B cell (primary cell): Measurements from ENCODE around the gene CTDSPL2. TPM values are rescaled to one million over a fixed set of nuclear protein-coding genes. Genes with fewer than 3 reads are reported as not detected.
A peak's percentile ranks its signal among the peaks of the same experiment; 100 is the strongest.

Source experiments
- ATAC-seq: fragments of 200-7000 bp; cut with Tn5 transposase; one replicate; pipeline ENCODE4 v1.10.0; 2021; ENCODE audit warnings: low read depth, mild to moderate bottlenecking, moderate number of reproducible peaks, moderate library complexity
- CTCF ChIA-PET: fragments of 350-600 bp; sonication (Branson Sonifier 250); formaldehyde crosslinking; loops from one replicate; lab custom pipeline; 2021; ENCODE audit warnings: antibody characterized with exemption, inconsistent platforms; lab: Charles Lee
- POLR2A ChIA-PET: fragments of 350-600 bp; sonication (Branson Sonifier 250); formaldehyde crosslinking; loops from one replicate; lab custom pipeline; 2021; ENCODE audit warnings: antibody characterized with exemption; lab: Charles Lee
- DNase-seq: peaks from one replicate; pipeline ENCODE4 v3.0.0; 2013
- H2AFZ ChIP-seq: 2 replicates; pipeline ENCODE4 v1.6.1; 2012; ENCODE audit warnings: mild to moderate bottlenecking, low read depth, low read length; ENCODE audit not compliant: insufficient read depth, poor library complexity, severe bottlenecking
- H3K27ac ChIP-seq, 2 donors: 1 replicate in 1 of 2; 2 replicates in 1 of 2; pipeline ENCODE4 v1.5.1; 2012 to 2013; ENCODE audit warnings: low read length in 2 of 2, mild to moderate bottlenecking in 2 of 2, moderate library complexity in 1 of 2
- H3K27me3 ChIP-seq, 4 experiments: fragments of 200-600 bp in 1 of 4; sonication (generic) in 1 of 4; replicated peaks in 1 of 4; 1 replicate in 2 of 4; 2 replicates in 2 of 4; pipeline versions ENCODE4 v1.6.1 to v1.7.0; 2013 to 2016; ENCODE audit warnings: low read length in 3 of 4, mild to moderate bottlenecking in 2 of 4, mixed read lengths in 1 of 4, moderate library complexity in 1 of 4; ENCODE audit not compliant: insufficient read depth in 4 of 4, control insufficient read depth in 3 of 4; ENCODE audit errors: control extremely low read depth in 1 of 4
- H3K36me3 ChIP-seq, 2 experiments: replicated peaks in 1 of 2; 1 replicate in 1 of 2; 2 replicates in 1 of 2; pipeline versions ENCODE4 v1.6.1 to v1.7.1; 2013; ENCODE audit warnings: low read length in 1 of 2; ENCODE audit not compliant: insufficient read depth in 2 of 2, control insufficient read depth in 1 of 2; ENCODE audit errors: control extremely low read depth in 1 of 2, extremely low read depth in 1 of 2
- H3K4me1 ChIP-seq, 2 donors: fragments of 200-600 bp in 1 of 2; sonication (generic) in 1 of 2; 1 replicate in 1 of 2; 2 replicates in 1 of 2; pipeline versions ENCODE4 v1.5.1 to v1.6.1; 2013 to 2017; ENCODE audit warnings: low read length in 2 of 2; ENCODE audit not compliant: control insufficient read depth in 2 of 2, insufficient read depth in 2 of 2
- H3K4me2 ChIP-seq: replicated peaks from 2 replicates; pipeline ENCODE3; 2012; ENCODE audit warnings: mild to moderate bottlenecking, low read depth, low read length; ENCODE audit not compliant: poor library complexity, severe bottlenecking
- H3K4me3 ChIP-seq, 5 experiments: fragments of 200-600 bp in 1 of 5; sonication (generic) in 1 of 5; 1 replicate in 3 of 5; 2 replicates in 2 of 5; pipeline versions ENCODE4 v1.5.1 to v1.7.0; 2011 to 2016; ENCODE audit warnings: low read length in 4 of 5, mild to moderate bottlenecking in 4 of 5, low read depth in 2 of 5, control low read depth in 1 of 5, moderate library complexity in 1 of 5; ENCODE audit not compliant: insufficient read depth in 1 of 5; ENCODE audit errors: control extremely low read depth in 1 of 5, extremely low read depth in 1 of 5
- H3K79me2 ChIP-seq: fragments of 200-600 bp; sonication (generic); one replicate; pipeline ENCODE4 v1.6.0; 2016; ENCODE audit warnings: low read length; ENCODE audit not compliant: control insufficient read depth, insufficient read depth
- H3K9ac ChIP-seq: fragments of 200-600 bp; sonication (generic); 2 replicates; pipeline ENCODE4 v1.6.1; 2017; ENCODE audit warnings: mild to moderate bottlenecking, low read length, moderate library complexity
- H3K9me3 ChIP-seq, 3 donors: one replicate each; pipeline versions ENCODE4 v1.6.1 to v1.7.1; 2013; ENCODE audit warnings: low read length in 2 of 3; ENCODE audit not compliant: control insufficient read depth in 2 of 3, insufficient read depth in 1 of 3; ENCODE audit errors: control extremely low read depth in 1 of 3
- H4K20me1 ChIP-seq: 2 replicates; pipeline ENCODE4 v1.6.0; 2012; ENCODE audit warnings: mild to moderate bottlenecking, low read length; ENCODE audit not compliant: insufficient read depth, control insufficient read depth, poor library complexity, severe bottlenecking
- H3K27ac Mint-ChIP-seq: one replicate; pipeline ENCODE4 v1.8.0; 2021; ENCODE audit warnings: mixed read lengths
- H3K27me3 Mint-ChIP-seq: one replicate; pipeline ENCODE4 v1.8.0; 2021; ENCODE audit warnings: mixed read lengths
- H3K4me1 Mint-ChIP-seq: one replicate; pipeline ENCODE4 v1.8.0; 2021; ENCODE audit warnings: mixed read lengths
- H3K4me3 Mint-ChIP-seq: one replicate; pipeline ENCODE4 v1.8.0; 2021; ENCODE audit warnings: mixed read lengths
- H3K9me3 Mint-ChIP-seq: one replicate; pipeline ENCODE4 v1.8.0; 2022; ENCODE audit warnings: mixed read lengths; ENCODE audit not compliant: insufficient read depth
- CTCF ChIP-seq: fragments of 200-600 bp; IDR thresholded peaks from one replicate; pipeline ENCODE4 v1.8.0; 2022; ENCODE audit warnings: antibody characterized with exemption, mild to moderate bottlenecking
- EZH2 ChIP-seq: IDR thresholded peaks from 2 replicates; pipeline ENCODE4 v1.6.1; 2012; ENCODE audit warnings: borderline replicate concordance, low read depth, mild to moderate bottlenecking, moderate library complexity, low read length; ENCODE audit not compliant: insufficient read depth, poor library complexity, severe bottlenecking
- WGBS: methylation state at CpG from one replicate; pipeline ENCODE4 v1.1.5; 2013; ENCODE audit warnings: missing lambda C conversion rate; ENCODE audit not compliant: insufficient coverage; 5-methylcytosine and 5-hydroxymethylcytosine counted together
- intact Hi-C: fragments of 100-400 bp; cut with micrococcal nuclease; formaldehyde crosslinking; loops from one replicate; pipeline ENCODE4 v1.10.0; 2022
- polyA plus RNA-seq: library from polyadenylated mRNA; depleted of rRNA; stranded (reverse); fragments of >200 nt; gene quantifications from 2 replicates; pipeline ENCODE4 v1.2.3, GENCODE V29; 2012
- total RNA-seq, 2 donors: library from RNA; stranded (reverse); fragments of 120-200 nt in 1 of 2; gene quantifications; 1 replicate in 1 of 2; 2 replicates in 1 of 2; pipeline versions ENCODE4 v1.2.3 to v1.2.4, GENCODE V29; 2013 to 2022

CTDSPL2 gene
- total and polyA plus RNA-seq, 2 donors (not counting 1 experiment from before 2014, with no cell fraction given), result 17.8 to 84.1 TPM

- Histone ChIP-seq H3K27ac (peak overlapping the region; percentile 83 to 94), H3K4me1 (peaks cover 18 to 21% of the 10 kb centered on the region in 2 donors), H4K20me1 (peaks cover 18% of the 10 kb centered on the region), H3K27me3 (no peaks in the 10 kb centered on the region), H2AFZ (peak overlapping the region; percentile 85), H3K4me2 (peak overlapping the region; percentile 88), H3K79me2 (peaks cover 51% of the 10 kb centered on the region), H3K9me3 (no peaks in the 10 kb centered on the region), H3K36me3 (peaks cover 0 to 21% of the 10 kb centered on the region in 2 experiments), H3K4me3 (peak overlapping the region; percentile 82 to 99 (median 87)), H3K9ac (peak overlapping the region; percentile 93)
- intact Hi-C loops, result loop anchor here (2.0 to 5.0 kb wide), 6 partner anchors 13 to 1025 kb away; partner anchors contain the start of genes B2M, PATL2, SPG11 and WDR76
- CTCF ChIA-PET, result interaction anchor here (1.1 to 1.7 kb wide), 4 partner anchors 9 to 42 kb away, joined by 3 to 10 read pairs (median 4); no protein-coding TSS in a partner anchor
- Mint-ChIP-seq H3K27me3 (no peaks in the 10 kb centered on the region), H3K9me3 (no peaks in the 10 kb centered on the region), H3K4me3 (peak overlapping the region; percentile 93), H3K27ac (peak overlapping the region; percentile 98), H3K4me1 (peaks cover 45% of the 10 kb centered on the region)
- ATAC-seq (no peak), DNase-seq (no peak)
- 0% methylated on average over 4 of the region's 13 CpGs for WGBS
- POLR2A ChIA-PET, result interaction anchor here (0.8 kb wide), 1 partner anchor 9 kb away, joined by 3 read pairs; no protein-coding TSS in a partner anchor
- no peak for TF ChIP-seq CTCF
These were observed 110.4 kb downstream of the CTDSPL2 start for GRCh38 chr15:44537735-44538240.

- Mint-ChIP-seq H3K9me3 (no peaks in the 10 kb centered on the region), H3K4me1 (peaks cover 56% of the 10 kb centered on the region), H3K27me3 (no peaks in the 10 kb centered on the region), H3K4me3 (no peak overlapping the region), H3K27ac (no peak overlapping the region)
- intact Hi-C loops, result no loop called here
- DNase-seq (no peak), ATAC-seq (no peak)
- H3K27ac ChIP-seq, result peak overlapping the region in 1 of 2 donors; percentile 3
- peaks cover 85% of the 10 kb centered on the region for H3K79me2 ChIP-seq
- TF ChIP-seq EZH2, result no peak
- no peak overlapping the region for H3K4me3 ChIP-seq
- ChIA-PET CTCF (interaction anchor here (0.7 kb wide), 1 partner anchor 38 kb away, joined by 4 read pairs; no protein-coding TSS in a partner anchor), POLR2A (no interaction called here)
- H3K27me3 ChIP-seq, result no peaks in the 10 kb centered on the region
- H2AFZ ChIP-seq, result no peak overlapping the region
- H3K36me3 ChIP-seq, result peaks cover 0 to 21% of the 10 kb centered on the region in 2 experiments
- H3K9ac ChIP-seq, result no peak overlapping the region
- H3K4me1 ChIP-seq, result peaks cover 14% of the 10 kb centered on the region in 2 donors
- no peaks in the 10 kb centered on the region for H3K9me3 ChIP-seq
- H4K20me1 ChIP-seq, result peaks cover 37% of the 10 kb centered on the region
- no peak overlapping the region for H3K4me2 ChIP-seq
- 100% methylated on average over 1 of the region's 4 CpGs for WGBS
These were observed 114.0 kb downstream of the CTDSPL2 start for GRCh38 chr15:44541282-44541958.
